ENCODE results near the gene MKLN1. TPM values are rescaled to one million over a fixed set of nuclear protein-coding genes. Genes with fewer than 3 reads are reported as not detected.

The MKLN1 gene
- total RNA-seq, 1 experiment from 2014 or later = 90.2 TPM

DNA sequence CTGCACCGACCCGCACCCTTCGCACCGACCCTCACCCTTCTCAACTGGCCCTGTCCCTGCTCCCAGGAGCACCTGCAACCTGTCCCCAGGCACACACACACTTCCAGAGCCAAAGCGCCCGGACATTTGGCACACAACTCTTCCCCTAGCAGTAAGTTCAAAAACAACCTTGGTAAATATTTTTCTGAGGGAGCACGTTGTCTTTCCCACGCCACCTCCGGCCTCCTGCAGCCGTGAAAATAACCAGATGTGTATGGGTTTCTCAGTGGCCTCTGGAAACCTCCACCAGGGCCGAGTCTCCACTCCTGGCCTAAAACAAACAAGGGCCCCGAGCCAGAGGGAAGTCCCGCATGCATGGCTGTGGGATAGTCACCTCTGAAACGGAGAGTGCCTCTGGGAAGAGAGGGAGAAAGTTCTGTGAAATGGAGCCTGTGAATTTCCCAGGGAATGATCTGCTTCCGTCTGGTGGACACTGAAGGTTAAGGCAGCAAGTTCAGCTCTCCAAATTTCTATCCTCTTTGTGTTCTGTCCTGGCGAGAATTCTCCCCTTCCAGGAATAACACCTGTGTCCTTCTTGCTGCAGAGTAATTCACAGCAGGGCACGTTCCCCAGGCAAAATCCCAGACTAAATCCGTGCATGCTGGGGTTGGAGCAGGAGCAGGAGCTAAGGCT, 213.0 kb downstream of the MKLN1 start:
- POLR2A ChIA-PET (ENCODE audit: low non-redundant PET) = no interaction called here
- Histone ChIP-seq H3K27me3 (replicated peaks; ENCODE audit: insufficient read depth, low read depth, low read length, poor library complexity) (no peaks in the 10 kb centered on the region), H3K36me3 (ENCODE audit: insufficient read depth, low read length, poor library complexity, severe bottlenecking) (no peaks in the 10 kb centered on the region)

DNA sequence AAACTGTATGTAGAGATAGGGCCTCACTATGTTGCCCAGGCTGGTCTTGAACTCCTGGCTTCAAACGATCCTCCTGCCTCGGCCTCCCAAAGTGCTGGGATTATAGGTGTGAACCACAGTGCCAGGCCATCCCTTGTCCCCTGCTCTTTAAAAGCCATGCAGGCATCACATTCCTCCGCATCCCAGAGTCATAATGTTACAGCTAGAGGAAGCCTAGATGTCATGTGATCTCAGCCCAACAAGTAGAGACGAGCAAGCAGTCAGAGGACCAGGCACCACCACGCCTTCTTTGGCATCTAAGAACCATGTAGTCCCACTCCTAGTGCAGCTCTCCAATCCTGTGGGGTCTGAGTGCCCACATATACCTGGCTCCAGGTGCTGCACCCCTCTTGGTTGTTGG, 215.6 kb downstream of the MKLN1 start:
- no peaks in the 10 kb centered on the region for H3K36me3 ChIP-seq (ENCODE audit: insufficient read depth, low read length, poor library complexity, severe bottlenecking)
- CTCF ChIA-PET = no interaction called here

More for the DNA sequence above, 213.0 kb downstream of the MKLN1 start:
- CTCF ChIA-PET = no interaction called here
- no peak overlapping the region for H3K4me3 ChIP-seq (ENCODE audit: low read depth, low read length, poor library complexity, severe bottlenecking)
- peaks cover 41% of the 10 kb centered on the region for H3K4me1 ChIP-seq (ENCODE audit: insufficient read depth, low read length, poor library complexity, severe bottlenecking)
- no TSS peak for BruUV-seq (replicated peaks)
- no peaks in the 10 kb centered on the region for H3K9me3 ChIP-seq (ENCODE audit: low read depth, low read length, poor library complexity, severe bottlenecking)
- DNase-seq (ENCODE audit: low spot score) = no peak
- intact Hi-C loops (cut with micrococcal nuclease; ENCODE audit: unreplicated experiment) = no loop called here
- no peak overlapping the region for H3K27ac ChIP-seq (ENCODE audit: low read depth, low read length, poor library complexity, severe bottlenecking)
- TF ChIP-seq, protein P1, sequence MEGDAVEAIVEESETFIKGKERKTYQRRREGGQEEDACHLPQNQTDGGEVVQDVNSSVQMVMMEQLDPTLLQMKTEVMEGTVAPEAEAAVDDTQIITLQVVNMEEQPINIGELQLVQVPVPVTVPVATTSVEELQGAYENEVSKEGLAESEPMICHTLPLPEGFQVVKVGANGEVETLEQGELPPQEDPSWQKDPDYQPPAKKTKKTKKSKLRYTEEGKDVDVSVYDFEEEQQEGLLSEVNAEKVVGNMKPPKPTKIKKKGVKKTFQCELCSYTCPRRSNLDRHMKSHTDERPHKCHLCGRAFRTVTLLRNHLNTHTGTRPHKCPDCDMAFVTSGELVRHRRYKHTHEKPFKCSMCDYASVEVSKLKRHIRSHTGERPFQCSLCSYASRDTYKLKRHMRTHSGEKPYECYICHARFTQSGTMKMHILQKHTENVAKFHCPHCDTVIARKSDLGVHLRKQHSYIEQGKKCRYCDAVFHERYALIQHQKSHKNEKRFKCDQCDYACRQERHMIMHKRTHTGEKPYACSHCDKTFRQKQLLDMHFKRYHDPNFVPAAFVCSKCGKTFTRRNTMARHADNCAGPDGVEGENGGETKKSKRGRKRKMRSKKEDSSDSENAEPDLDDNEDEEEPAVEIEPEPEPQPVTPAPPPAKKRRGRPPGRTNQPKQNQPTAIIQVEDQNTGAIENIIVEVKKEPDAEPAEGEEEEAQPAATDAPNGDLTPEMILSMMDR (conservative IDR thresholded peaks at IDR 0.05; ENCODE audit: low read depth, low read length) = no peak
- no peak for TF ChIP-seq EZH2 (IDR thresholded peaks at IDR 0.05; ENCODE audit: borderline replicate concordance, low read depth, low read length, poor library complexity, severe bottlenecking)

DNA sequence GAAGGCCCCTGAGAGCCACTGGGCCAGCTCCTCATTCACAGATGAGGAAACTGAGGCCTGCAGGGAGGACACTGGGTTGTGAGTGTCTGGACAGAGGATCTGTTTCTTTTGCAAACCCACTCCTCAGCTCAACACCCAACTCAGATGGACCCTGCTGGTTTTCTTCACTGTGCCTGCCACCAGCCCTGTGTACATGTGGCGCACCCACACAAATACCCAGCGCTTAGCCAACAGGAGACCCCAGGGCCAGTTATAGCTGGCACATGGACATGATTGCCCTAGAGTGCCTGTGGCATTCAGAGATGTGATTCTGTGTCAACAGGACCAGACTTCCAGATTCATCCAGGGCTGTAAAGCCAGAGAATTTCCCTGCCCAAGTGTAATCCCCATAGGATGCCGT, 216.3 kb downstream of the MKLN1 start:
- no peaks in the 10 kb centered on the region for H3K27me3 ChIP-seq (replicated peaks; ENCODE audit: insufficient read depth, low read depth, low read length, poor library complexity)
- intact Hi-C loops (cut with micrococcal nuclease; ENCODE audit: unreplicated experiment) = no loop called here
- no peaks in the 10 kb centered on the region for H3K9me3 ChIP-seq (ENCODE audit: low read depth, low read length, poor library complexity, severe bottlenecking)
- no peak overlapping the region for H3K4me3 ChIP-seq (ENCODE audit: low read depth, low read length, poor library complexity, severe bottlenecking)
- BruUV-seq (replicated peaks) = no TSS peak
- TF ChIP-seq EZH2 (IDR thresholded peaks at IDR 0.05; ENCODE audit: borderline replicate concordance, low read depth, low read length, poor library complexity, severe bottlenecking) = no peak
- TF ChIP-seq, protein P1 (conservative IDR thresholded peaks at IDR 0.05; ENCODE audit: low read depth, low read length) = no peak
- H3K4me1 ChIP-seq (ENCODE audit: insufficient read depth, low read length, poor library complexity, severe bottlenecking) = peaks cover 34% of the 10 kb centered on the region
- no peak for DNase-seq (ENCODE audit: low spot score)
- no peaks in the 10 kb centered on the region for H3K36me3 ChIP-seq (ENCODE audit: insufficient read depth, low read length, poor library complexity, severe bottlenecking)
- ChIA-PET POLR2A (ENCODE audit: low non-redundant PET) (no interaction called here), CTCF (no interaction called here)
- H3K27ac ChIP-seq (ENCODE audit: low read depth, low read length, poor library complexity, severe bottlenecking) = no peak overlapping the region

More for the DNA sequence above, 215.6 kb downstream of the MKLN1 start:
- no peaks in the 10 kb centered on the region for H3K9me3 ChIP-seq (ENCODE audit: low read depth, low read length, poor library complexity, severe bottlenecking)
- intact Hi-C loops (cut with micrococcal nuclease; ENCODE audit: unreplicated experiment) = no loop called here
- H3K27ac ChIP-seq (ENCODE audit: low read depth, low read length, poor library complexity, severe bottlenecking) = no peak overlapping the region
- no peak for TF ChIP-seq EZH2 (IDR thresholded peaks at IDR 0.05; ENCODE audit: borderline replicate concordance, low read depth, low read length, poor library complexity, severe bottlenecking)
- TF ChIP-seq, protein P1 (conservative IDR thresholded peaks at IDR 0.05; ENCODE audit: low read depth, low read length) = no peak
- H3K4me3 ChIP-seq (ENCODE audit: low read depth, low read length, poor library complexity, severe bottlenecking) = no peak overlapping the region
- POLR2A ChIA-PET (ENCODE audit: low non-redundant PET) = no interaction called here
- no peak for DNase-seq (ENCODE audit: low spot score)
- no TSS peak for BruUV-seq (replicated peaks)
- H3K27me3 ChIP-seq (replicated peaks; ENCODE audit: insufficient read depth, low read depth, low read length, poor library complexity) = no peaks in the 10 kb centered on the region
- H3K4me1 ChIP-seq (ENCODE audit: insufficient read depth, low read length, poor library complexity, severe bottlenecking) = peaks cover 41% of the 10 kb centered on the region
